HepG2 (cell line): ENCODE measurements around the gene DDX28.
A peak's percentile ranks its signal among the peaks of the same experiment; 100 is the strongest.

Experiments
- ATF2 ChIP-seq: sonication (generic); formaldehyde crosslinking; IDR thresholded peaks from 2 replicates; pipeline ENCODE4 v1.4.0; 2020; ENCODE audit warnings: missing genetic modification reagents
- CHD4 ChIP-seq: fragments of 200-600 bp; sonication (generic); IDR thresholded peaks from 2 replicates; pipeline ENCODE4 v1.7.0; 2017; ENCODE audit warnings: mild to moderate bottlenecking, low read length, borderline replicate concordance
- EP300 ChIP-seq, 3 experiments: sonication (generic) in 1 of 3; formaldehyde crosslinking in 1 of 3; IDR thresholded peaks; 2 replicates each; pipeline versions ENCODE4 v1.5.1 to v1.6.1; 2011 to 2020; ENCODE audit warnings: low read depth in 2 of 3, low read length in 2 of 3, borderline replicate concordance in 1 of 3, improper control_type of control experiment in 1 of 3, mild to moderate bottlenecking in 1 of 3, missing genetic modification reagents in 1 of 3, moderate library complexity in 1 of 3
- EZH2 ChIP-seq: conservative IDR thresholded peaks from 2 replicates; pipeline ENCODE4 v1.6.1; 2012; ENCODE audit warnings: mild to moderate bottlenecking, low read depth, low read length, moderate library complexity
- RFXAP ChIP-seq: sonication (generic); formaldehyde crosslinking; IDR thresholded peaks from 2 replicates; pipeline ENCODE4 v1.4.0; 2020; ENCODE audit warnings: missing genetic modification reagents, borderline replicate concordance
- SIN3B ChIP-seq: fragments of 150-350 bp; IDR thresholded peaks from 2 replicates; pipeline ENCODE4 v1.6.1; 2014; ENCODE audit warnings: low read length
- ZFP36 ChIP-seq: fragments of 150-350 bp; IDR thresholded peaks from 2 replicates; pipeline ENCODE4 v1.6.1; 2018; ENCODE audit warnings: borderline replicate concordance, low read length, low read depth; ENCODE audit not compliant: partially characterized antibody
- ZNF513 ChIP-seq: sonication (generic); formaldehyde crosslinking; conservative IDR thresholded peaks from 2 replicates; pipeline ENCODE4 v1.5.0; 2020; ENCODE audit warnings: missing genetic modification reagents
- ZNF552 ChIP-seq: sonication (generic); formaldehyde crosslinking; IDR thresholded peaks from 2 replicates; pipeline ENCODE4 v1.9.0; 2022; ENCODE audit warnings: missing genetic modification reagents, mild to moderate bottlenecking, borderline replicate concordance

GRCh38 chr16:67993207-67994039, 29.6 kb downstream of the DDX28 start:
- TF ChIP-seq EZH2, result no peak
- TF ChIP-seq SIN3B, result no peak
- peak; percentile 77; the same call in 1 of the 2 replicates for TF ChIP-seq ATF2 (CRISPR knock-in tag)
- TF ChIP-seq ZNF513 (CRISPR knock-in tag), result no peak
- TF ChIP-seq CHD4, result 0 out of 2 replicates have a peak, but pooled peaks have one; percentile 34
- no peak for TF ChIP-seq ZNF552
- no peak for TF ChIP-seq ZFP36
- no peak for TF ChIP-seq EP300 (IDR thresholded peaks at IDR 0.05; ENCODE audit: low read depth in 2 of 2, low read length in 2 of 2)
- 0 out of 2 replicates have a peak, but pooled peaks have one; percentile 14 for TF ChIP-seq EP300 (CRISPR knock-in tag; IDR thresholded peaks at IDR 0.05; ENCODE audit: borderline replicate concordance)
- peak; percentile 81; the same call in 1 of the 2 replicates for TF ChIP-seq RFXAP
